MM.1S (cell line): ENCODE measurements around the gene FXR2.

ENCODE experiments used
- DNase-seq: peaks from one replicate; pipeline ENCODE4 v3.0.0-alpha.2; 2015
- H2AFZ ChIP-seq: fragments of 300-600 bp; sonication (generic); 2 replicates; pipeline ENCODE4 v1.6.0; 2016; ENCODE audit warnings: antibody characterized with exemption, low read length
- H3F3A ChIP-seq: fragments of 300-600 bp; sonication (generic); 2 replicates; pipeline ENCODE4 v1.6.1; 2016; ENCODE audit warnings: mild to moderate bottlenecking, antibody characterized with exemption, low read length, moderate library complexity, mixed read lengths; ENCODE audit not compliant: insufficient read depth
- H3K27ac ChIP-seq: fragments of 300-600 bp; sonication (generic); 2 replicates; pipeline ENCODE4 v1.5.1; 2016; ENCODE audit warnings: mild to moderate bottlenecking, low read length
- H3K27me3 ChIP-seq: fragments of 300-600 bp; sonication (generic); replicated peaks from 2 replicates; pipeline ENCODE4 v1.6.0; 2016; ENCODE audit warnings: low read length; ENCODE audit not compliant: insufficient read depth
- H3K36me3 ChIP-seq: fragments of 300-600 bp; sonication (generic); replicated peaks from 2 replicates; pipeline ENCODE4 v1.6.1; 2016; ENCODE audit warnings: mild to moderate bottlenecking, low read length, mixed read lengths; ENCODE audit not compliant: insufficient read depth
- H3K4me1 ChIP-seq: fragments of 300-600 bp; sonication (generic); 2 replicates; pipeline ENCODE4 v1.6.1; 2016; ENCODE audit warnings: low read length, mixed read lengths
- H3K4me2 ChIP-seq: fragments of 300-600 bp; sonication (generic); 2 replicates; pipeline ENCODE4 v1.6.0; 2016; ENCODE audit warnings: low read depth, low read length
- H3K4me3 ChIP-seq: fragments of 300-600 bp; sonication (generic); 2 replicates; pipeline ENCODE4 v1.5.1; 2016; ENCODE audit warnings: low read length, mixed read lengths
- H3K79me2 ChIP-seq: fragments of 300-600 bp; sonication (generic); 2 replicates; pipeline ENCODE4 v1.6.1; 2016; ENCODE audit warnings: mixed run types, low read length, mixed read lengths
- H3K9ac ChIP-seq: fragments of 300-600 bp; sonication (generic); 2 replicates; pipeline ENCODE4 v1.6.1; 2016; ENCODE audit warnings: low read length, mixed read lengths
- H3K9me2 ChIP-seq: fragments of 300-600 bp; sonication (generic); replicated peaks from 2 replicates; pipeline ENCODE4 v1.6.1; 2016; ENCODE audit warnings: mild to moderate bottlenecking, low read length, mixed read lengths; ENCODE audit not compliant: insufficient read depth
- H3K9me3 ChIP-seq: fragments of 300-600 bp; sonication (generic); replicated peaks from 2 replicates; pipeline ENCODE4 v1.6.1; 2016; ENCODE audit warnings: mild to moderate bottlenecking, low read length, mixed read lengths; ENCODE audit not compliant: insufficient read depth
- H4K20me1 ChIP-seq: fragments of 300-600 bp; sonication (generic); 2 replicates; pipeline ENCODE4 v1.6.1; 2016; ENCODE audit warnings: mild to moderate bottlenecking, low read length, moderate library complexity, mixed read lengths; ENCODE audit not compliant: insufficient read depth
- EZH2 ChIP-seq: fragments of 300-600 bp; sonication (generic); optimal IDR thresholded peaks from 2 replicates; pipeline ENCODE3; 2017; ENCODE audit warnings: low read depth, mild to moderate bottlenecking, antibody characterized with exemption, low read length, mixed read lengths
- EZH2phosphoT487 ChIP-seq: fragments of 300-600 bp; sonication (generic); IDR thresholded peaks from 2 replicates; pipeline ENCODE4 v1.6.1; 2018; ENCODE audit warnings: antibody characterized with exemption, low read length
- TF ChIP-seq, protein P1 (sequence below): fragments of 300-600 bp; sonication (generic); IDR thresholded peaks from 2 replicates; pipeline ENCODE4 v1.5.1; 2016; ENCODE audit warnings: antibody characterized with exemption, low read length, mixed read lengths

The FXR2 gene

DNA sequence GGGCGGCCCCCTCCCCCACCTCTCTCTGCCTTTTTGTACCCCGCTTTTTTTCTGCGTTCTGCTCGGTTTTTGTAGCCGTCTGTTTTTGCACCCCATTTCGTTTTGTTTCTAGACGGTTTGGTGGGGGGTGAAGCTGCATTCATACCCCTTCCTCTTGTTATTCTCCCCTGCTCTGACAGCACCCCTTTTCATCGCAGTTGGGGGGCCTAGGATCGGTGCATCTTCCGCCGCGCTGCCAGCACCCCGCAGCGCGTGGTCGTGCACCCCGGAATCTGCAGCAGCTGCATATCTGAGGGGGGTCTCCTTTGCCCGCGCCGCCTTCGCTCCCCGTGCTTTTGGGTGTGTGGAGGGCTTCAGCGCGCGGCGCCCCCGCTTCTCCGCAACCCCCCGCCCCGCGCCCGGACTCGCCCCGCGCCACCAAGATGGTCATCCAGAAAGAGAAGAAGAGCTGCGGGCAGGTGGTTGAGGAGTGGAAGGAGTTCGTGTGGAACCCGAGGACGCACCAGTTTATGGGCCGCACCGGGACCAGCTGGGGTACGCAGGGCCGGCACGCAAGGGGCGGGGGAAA is 36.5 kb upstream of the FXR2 start:
- H3K4me1 ChIP-seq = no peaks in the 10 kb centered on the region
- peaks cover 82% of the 10 kb centered on the region for H3K27me3 ChIP-seq
- H3F3A ChIP-seq = no peaks in the 10 kb centered on the region
- no peaks in the 10 kb centered on the region for H3K9me3 ChIP-seq
- no peaks in the 10 kb centered on the region for H4K20me1 ChIP-seq
- peak overlapping the region; percentile 44 for H3K4me3 ChIP-seq
- peak; percentile 89 for TF ChIP-seq EZH2
- TF ChIP-seq, protein P1, sequence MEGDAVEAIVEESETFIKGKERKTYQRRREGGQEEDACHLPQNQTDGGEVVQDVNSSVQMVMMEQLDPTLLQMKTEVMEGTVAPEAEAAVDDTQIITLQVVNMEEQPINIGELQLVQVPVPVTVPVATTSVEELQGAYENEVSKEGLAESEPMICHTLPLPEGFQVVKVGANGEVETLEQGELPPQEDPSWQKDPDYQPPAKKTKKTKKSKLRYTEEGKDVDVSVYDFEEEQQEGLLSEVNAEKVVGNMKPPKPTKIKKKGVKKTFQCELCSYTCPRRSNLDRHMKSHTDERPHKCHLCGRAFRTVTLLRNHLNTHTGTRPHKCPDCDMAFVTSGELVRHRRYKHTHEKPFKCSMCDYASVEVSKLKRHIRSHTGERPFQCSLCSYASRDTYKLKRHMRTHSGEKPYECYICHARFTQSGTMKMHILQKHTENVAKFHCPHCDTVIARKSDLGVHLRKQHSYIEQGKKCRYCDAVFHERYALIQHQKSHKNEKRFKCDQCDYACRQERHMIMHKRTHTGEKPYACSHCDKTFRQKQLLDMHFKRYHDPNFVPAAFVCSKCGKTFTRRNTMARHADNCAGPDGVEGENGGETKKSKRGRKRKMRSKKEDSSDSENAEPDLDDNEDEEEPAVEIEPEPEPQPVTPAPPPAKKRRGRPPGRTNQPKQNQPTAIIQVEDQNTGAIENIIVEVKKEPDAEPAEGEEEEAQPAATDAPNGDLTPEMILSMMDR = no peak
- no peak for DNase-seq
- H3K27ac ChIP-seq = no peak overlapping the region
- no peaks in the 10 kb centered on the region for H3K36me3 ChIP-seq
- no peak overlapping the region for H3K9ac ChIP-seq
- no peaks in the 10 kb centered on the region for H3K9me2 ChIP-seq
- peak overlapping the region; percentile 69 for H3K4me2 ChIP-seq
- no peak overlapping the region for H2AFZ ChIP-seq
- no peaks in the 10 kb centered on the region for H3K79me2 ChIP-seq

DNA sequence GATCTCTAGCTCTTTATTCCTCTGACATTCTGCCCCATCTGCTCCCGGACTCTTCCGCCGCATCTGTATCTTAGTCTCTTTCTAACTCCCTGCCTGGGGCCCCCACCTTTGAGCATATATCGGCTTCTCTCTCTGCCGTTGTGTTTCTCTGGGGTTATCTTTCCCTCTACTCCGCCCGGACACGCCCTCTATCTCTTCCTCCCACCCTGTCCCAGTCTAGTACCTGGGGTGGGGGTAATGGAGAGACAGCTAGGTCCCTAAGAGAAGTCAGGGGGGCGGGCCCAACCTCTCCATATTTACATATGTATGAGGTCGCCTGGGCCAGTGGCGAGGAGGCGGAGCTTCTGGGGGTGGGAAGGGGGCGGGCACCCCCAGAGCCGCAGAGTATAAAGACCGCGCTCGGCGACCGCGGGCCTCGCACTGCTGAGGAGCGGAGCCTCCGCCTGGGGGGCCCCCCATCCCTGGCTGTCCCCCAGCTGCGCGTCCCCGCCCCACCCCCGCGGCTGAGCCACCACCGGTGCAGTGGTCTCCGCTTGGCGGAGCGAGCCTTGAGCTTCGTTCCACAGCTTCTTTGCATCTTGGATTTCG is 35.9 kb upstream of the FXR2 start, which contains the start of gene ATP1B2:
Gene ATP1B2, plus strand, starts transcription at position 418 of the 588 bp plus-strand sequence. CDS start 593 bp downstream, outside the sequence.
- Histone ChIP-seq H3K4me3 (peak within 1 kb of the TSS; percentile 44), H3K9me3 (no peaks in the 10 kb centered on the region), H3K9me2 (no peaks in the 10 kb centered on the region), H3F3A (no peaks in the 10 kb centered on the region), H2AFZ (peak within 1 kb of the TSS; percentile 64; the same call in 1 of the 2 replicates), H3K9ac (no peak within 1 kb of the TSS), H3K79me2 (no peaks in the 10 kb centered on the region), H3K4me1 (no peaks in the 10 kb centered on the region), H3K27me3 (peaks cover 86% of the 10 kb centered on the region), H3K36me3 (no peaks in the 10 kb centered on the region), H3K4me2 (peak within 1 kb of the TSS; percentile 69), H3K27ac (no peak within 1 kb of the TSS), H4K20me1 (no peaks in the 10 kb centered on the region)
- TF ChIP-seq, protein P1 = no peak
- TF ChIP-seq EZH2phosphoT487 = no peak
- DNase-seq = peak; percentile 54

DNA sequence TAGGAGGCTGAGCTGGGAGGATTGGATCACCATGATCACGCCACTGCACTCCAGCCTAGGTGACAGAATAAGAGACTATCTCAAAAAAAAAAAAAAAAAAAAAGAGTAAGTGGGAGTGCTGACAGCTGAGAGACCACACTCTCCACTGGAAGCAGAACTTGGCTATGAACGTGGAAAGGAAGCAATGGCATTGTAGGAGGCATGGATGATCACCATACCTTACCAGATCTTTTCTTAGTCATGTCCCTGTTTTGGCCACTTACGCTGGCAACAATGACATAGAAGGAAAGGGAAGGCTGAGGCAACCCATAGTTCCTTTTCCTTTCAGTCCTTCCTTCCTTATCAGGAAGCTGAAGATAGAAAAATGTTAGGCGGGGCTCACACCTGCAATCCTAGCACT is 32.3 kb upstream of the FXR2 start:
- no peaks in the 10 kb centered on the region for H3K9me3 ChIP-seq
- DNase-seq = no peak
- TF ChIP-seq EZH2phosphoT487 (no peak), EZH2 (no peak)
- TF ChIP-seq, protein P1 = no peak
- no peak overlapping the region for H3K9ac ChIP-seq
- no peaks in the 10 kb centered on the region for H3K79me2 ChIP-seq
- no peak overlapping the region for H3K27ac ChIP-seq
- H3K4me2 ChIP-seq = no peak overlapping the region
- H3K4me3 ChIP-seq = no peak overlapping the region
- peaks cover 68% of the 10 kb centered on the region for H3K27me3 ChIP-seq
- no peak overlapping the region for H2AFZ ChIP-seq
- no peaks in the 10 kb centered on the region for H3K4me1 ChIP-seq
- no peaks in the 10 kb centered on the region for H3F3A ChIP-seq
- H3K36me3 ChIP-seq = no peaks in the 10 kb centered on the region
- H4K20me1 ChIP-seq = no peaks in the 10 kb centered on the region
- H3K9me2 ChIP-seq = no peaks in the 10 kb centered on the region
